ENCODE measurements around the gene FIBP. TPM values are rescaled to one million over a fixed set of nuclear protein-coding genes. Genes with fewer than 3 reads are reported as not detected.

Gene FIBP
- total RNA-seq, 1 donor from 2014 or later = 35.5 TPM

DNA sequence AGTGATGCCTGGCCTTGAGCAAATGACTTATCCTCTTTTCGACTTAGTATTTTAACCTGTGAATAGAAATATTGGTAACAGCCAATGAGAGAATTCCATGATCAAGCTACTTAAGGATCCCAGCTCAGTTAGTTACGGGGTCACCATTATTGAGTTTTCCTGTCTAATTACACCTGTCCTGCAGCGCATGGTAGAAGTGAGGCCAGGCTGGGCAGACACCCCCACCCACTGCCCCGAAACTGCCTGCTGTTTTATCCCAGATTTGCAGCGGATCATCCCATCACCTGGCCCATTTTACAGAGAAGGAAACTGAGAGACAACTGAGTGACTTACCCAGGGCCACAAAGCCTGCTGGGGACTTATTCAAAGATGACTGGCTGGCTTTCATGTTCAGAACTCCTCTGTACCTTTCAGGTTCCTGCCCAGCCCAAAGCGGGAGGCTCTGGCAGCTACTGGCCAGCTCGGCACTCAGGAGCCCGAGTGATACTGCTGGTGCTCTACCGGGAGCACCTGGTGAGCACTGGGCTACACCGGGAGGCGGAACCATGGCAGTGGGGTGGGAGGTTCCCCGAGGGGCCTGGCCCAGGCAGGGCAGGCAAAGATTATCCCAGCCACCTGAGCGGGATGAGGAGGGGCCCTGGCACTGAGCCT is 26.6 kb downstream of the FIBP start:
- Histone ChIP-seq H3K27me3 (no peaks in the 10 kb centered on the region), H3K27ac (peak overlapping the region; percentile 97), H3K4me3 (peak overlapping the region; percentile 98), H3K36me3 (peaks cover 50% of the 10 kb centered on the region), H3K9me3 (no peaks in the 10 kb centered on the region), H3K4me1 (peaks cover 23% of the 10 kb centered on the region)
- TF ChIP-seq, protein P1, sequence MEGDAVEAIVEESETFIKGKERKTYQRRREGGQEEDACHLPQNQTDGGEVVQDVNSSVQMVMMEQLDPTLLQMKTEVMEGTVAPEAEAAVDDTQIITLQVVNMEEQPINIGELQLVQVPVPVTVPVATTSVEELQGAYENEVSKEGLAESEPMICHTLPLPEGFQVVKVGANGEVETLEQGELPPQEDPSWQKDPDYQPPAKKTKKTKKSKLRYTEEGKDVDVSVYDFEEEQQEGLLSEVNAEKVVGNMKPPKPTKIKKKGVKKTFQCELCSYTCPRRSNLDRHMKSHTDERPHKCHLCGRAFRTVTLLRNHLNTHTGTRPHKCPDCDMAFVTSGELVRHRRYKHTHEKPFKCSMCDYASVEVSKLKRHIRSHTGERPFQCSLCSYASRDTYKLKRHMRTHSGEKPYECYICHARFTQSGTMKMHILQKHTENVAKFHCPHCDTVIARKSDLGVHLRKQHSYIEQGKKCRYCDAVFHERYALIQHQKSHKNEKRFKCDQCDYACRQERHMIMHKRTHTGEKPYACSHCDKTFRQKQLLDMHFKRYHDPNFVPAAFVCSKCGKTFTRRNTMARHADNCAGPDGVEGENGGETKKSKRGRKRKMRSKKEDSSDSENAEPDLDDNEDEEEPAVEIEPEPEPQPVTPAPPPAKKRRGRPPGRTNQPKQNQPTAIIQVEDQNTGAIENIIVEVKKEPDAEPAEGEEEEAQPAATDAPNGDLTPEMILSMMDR (IDR thresholded peaks at IDR 0.05) = no peak
- no peak for DNase-seq
- intact Hi-C loops (cut with DNase I) = no loop called here
- no peak for ATAC-seq

DNA sequence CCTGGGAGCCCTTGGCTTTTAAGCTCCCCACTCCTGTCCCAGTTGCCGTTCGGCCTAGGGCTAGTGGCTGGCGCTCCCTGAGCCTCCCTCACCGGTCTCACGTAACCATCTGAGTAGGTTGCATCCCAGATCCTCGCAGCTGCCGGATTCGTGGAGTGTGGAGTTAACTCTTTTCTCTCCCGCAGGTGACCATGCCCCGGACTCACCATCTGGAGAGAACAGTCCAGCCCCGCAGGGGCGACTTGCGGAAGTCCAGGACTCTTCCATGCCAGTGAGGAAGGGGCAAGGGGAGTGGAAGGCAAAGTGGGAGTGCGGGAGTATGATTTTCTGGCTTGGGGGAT is 27.1 kb downstream of the FIBP start:
- Histone ChIP-seq H3K27me3 (no peaks in the 10 kb centered on the region), H3K27ac (peak overlapping the region; percentile 97), H3K4me1 (peaks cover 27% of the 10 kb centered on the region), H3K4me3 (peak overlapping the region; percentile 98), H3K9me3 (no peaks in the 10 kb centered on the region), H3K36me3 (peaks cover 47% of the 10 kb centered on the region)
- TF ChIP-seq, protein P1 (IDR thresholded peaks at IDR 0.05) = no peak
- ATAC-seq (no peak), DNase-seq (no peak)
- intact Hi-C loops (cut with DNase I) = no loop called here

DNA sequence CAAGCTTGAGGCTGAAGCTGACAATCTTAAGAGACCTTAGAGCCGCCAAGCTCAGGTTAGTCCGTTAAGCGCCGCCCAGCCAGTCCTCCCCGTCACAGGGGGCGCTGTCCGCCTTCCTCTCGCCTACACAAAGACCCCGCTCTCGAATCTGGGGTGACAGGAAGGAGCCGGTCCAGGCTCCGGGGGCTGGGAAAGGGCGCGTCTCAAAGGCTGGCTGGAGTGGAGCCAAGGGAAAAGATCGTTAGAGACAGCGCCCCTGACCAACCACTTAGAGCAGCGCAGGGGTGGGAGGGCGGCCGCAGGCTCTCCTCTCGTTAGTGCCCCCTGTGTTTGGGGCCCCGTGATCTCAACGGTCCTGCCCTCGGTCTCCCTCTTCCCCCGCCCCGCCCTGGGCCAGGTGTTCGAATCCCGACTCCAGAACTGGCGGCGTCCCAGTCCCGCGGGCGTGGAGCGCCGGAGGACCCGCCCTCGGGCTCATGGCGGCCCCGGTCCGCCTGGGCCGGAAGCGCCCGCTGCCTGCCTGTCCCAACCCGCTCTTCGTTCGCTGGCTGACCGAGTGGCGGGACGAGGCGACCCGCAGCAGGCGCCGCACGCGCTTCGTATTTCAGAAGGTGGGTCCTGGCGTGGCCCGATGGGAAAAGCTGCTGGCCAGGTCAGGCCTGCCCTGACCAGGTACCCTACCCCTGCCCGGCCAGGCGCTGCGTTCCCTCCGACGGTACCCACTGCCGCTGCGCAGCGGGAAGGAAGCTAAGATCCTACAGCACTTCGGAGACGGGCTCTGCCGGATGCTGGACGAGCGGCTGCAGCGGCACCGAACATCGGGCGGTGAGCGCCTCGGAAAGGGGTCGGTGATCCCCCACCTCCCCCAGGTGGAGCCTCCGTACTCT is 27.8 kb downstream of the FIBP start, which contains the start of gene MUS81:
TSS of gene MUS81 (plus strand) at position 156 of the 887 bp plus-strand sequence. CDS start at position 477, 321 bp downstream.
- intact Hi-C loops (cut with DNase I) = no loop called here

DNA sequence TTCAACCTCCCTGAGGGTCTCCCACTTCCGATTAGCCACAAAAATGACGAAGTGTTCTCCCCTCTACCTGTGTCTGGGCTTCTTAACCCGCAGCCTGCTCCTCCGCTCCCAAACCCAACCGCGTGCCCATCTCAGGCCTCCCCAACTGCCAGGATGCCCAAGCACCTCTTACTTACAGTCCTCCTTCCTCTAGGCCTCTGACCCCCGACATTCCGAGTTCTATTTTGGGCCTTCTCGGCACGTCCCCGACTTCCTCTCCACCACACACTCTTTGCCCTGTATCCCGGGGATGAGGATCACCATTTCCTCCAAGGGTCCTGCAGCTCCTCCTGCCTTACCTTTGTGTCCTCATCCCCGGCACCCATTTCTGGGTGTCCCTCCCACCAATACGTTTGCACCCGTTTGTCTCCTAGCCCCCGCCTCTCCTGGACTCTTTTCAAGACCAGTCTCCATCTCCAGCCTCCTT is 28.4 kb downstream of the FIBP start:
- no peak for DNase-seq
- TF ChIP-seq, protein P1 (IDR thresholded peaks at IDR 0.05) = no peak

More for the DNA sequence above, 27.8 kb downstream of the FIBP start, which contains the start of gene MUS81:
- Histone ChIP-seq H3K4me1 (peaks cover 31% of the 10 kb centered on the region), H3K36me3 (peaks cover 47% of the 10 kb centered on the region), H3K9me3 (no peaks in the 10 kb centered on the region), H3K27me3 (no peaks in the 10 kb centered on the region), H3K4me3 (peak within 1 kb of the TSS; percentile 98), H3K27ac (peak within 1 kb of the TSS; percentile 97)
- TF ChIP-seq, protein P1 (IDR thresholded peaks at IDR 0.05) = peak; percentile 92
- ATAC-seq (peak; percentile 73), DNase-seq (peak; percentile 98)

DNA sequence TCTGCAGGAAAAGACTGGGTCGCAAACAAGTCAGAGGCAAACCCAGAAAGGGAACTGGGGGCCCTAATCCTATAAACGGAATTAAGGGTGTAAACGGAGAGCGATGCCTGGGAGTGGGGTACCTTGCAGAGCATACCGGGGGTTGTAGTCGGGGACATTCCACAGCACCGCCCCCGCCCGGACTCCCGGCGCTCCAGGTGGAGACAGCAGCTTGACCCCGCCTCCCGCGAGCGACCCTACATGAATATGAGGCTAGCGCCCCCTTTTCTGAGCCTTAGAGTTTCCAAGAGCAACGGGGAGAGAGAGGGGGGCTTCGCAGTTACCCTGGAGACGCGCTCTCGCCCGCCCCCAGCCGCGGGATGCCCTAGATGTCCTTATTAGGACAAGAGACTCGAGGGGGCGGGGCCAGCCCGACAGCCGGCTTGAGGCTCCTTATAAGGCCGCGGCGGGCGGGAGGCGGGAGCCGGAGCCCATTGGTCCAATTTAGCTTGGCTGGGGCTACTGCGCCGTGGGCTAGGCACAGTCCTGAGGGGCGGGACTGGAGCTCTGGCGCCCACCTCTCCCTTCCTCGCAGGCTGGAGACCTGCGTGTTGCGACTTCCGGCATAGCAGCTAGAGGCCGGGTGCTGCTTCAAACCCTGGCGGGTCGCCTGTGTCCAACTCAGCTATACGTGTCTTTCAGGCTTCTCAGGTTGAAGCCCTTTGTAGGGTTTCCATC is 29.0 kb downstream of the FIBP start:
- no peaks in the 10 kb centered on the region for H3K27me3 ChIP-seq
- TF ChIP-seq, protein P1 (IDR thresholded peaks at IDR 0.05) = peak; percentile 29
- peaks cover 47% of the 10 kb centered on the region for H3K36me3 ChIP-seq
- intact Hi-C loops (cut with DNase I) = no loop called here
- H3K27ac ChIP-seq = peak overlapping the region; percentile 97
- H3K9me3 ChIP-seq = no peaks in the 10 kb centered on the region
- DNase-seq = peak; percentile 99
- peak overlapping the region; percentile 98 for H3K4me3 ChIP-seq
- ATAC-seq = peak; percentile 72
- H3K4me1 ChIP-seq = peaks cover 31% of the 10 kb centered on the region

More for the DNA sequence above, 28.4 kb downstream of the FIBP start:
- Histone ChIP-seq H3K4me1 (peaks cover 31% of the 10 kb centered on the region), H3K27ac (peak overlapping the region; percentile 97), H3K36me3 (peaks cover 47% of the 10 kb centered on the region), H3K27me3 (no peaks in the 10 kb centered on the region), H3K4me3 (peak overlapping the region; percentile 98), H3K9me3 (no peaks in the 10 kb centered on the region)
- intact Hi-C loops (cut with DNase I) = no loop called here
- no peak for ATAC-seq

Data from upper lobe of right lung (tissue), 1 donor.